NCI-H510A (cell line): Measurements from ENCODE around the gene SPRR2G.
"Not testable (repeated sequence)": the region's sequence is repeated elsewhere in the genome, so short reads cannot be mapped to it uniquely, and the experiment has no call there.

Experiments used
- DNase-seq: peaks from one replicate; lab custom pipeline; 2025; lab: John Stamatoyannopoulos, UW

The SPRR2G gene

DNA sequence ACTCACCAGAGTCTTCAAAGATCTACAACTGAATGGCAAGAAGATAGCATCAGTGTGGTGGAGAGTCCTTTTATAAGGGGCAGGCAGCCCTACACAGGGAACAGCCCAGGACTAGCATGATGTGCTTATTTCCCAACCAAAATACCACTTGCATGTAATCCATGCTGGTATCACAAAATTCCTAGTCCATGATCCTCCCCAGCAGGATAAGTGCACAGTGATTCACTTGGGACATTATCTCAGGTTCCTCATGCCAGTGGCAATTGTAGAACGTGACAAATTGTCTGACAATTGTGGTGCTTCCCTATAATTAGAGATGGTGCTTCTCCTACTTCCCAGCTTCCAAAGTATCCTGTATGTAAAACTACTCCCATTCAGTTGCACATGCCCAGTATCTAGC is at the start of gene SPRR2G:
Gene SPRR2G, minus strand, starts transcription at position 45 of the 400 bp plus-strand sequence. CDS start 780 bp downstream, outside the sequence.
- DNase-seq, result no peak

DNA sequence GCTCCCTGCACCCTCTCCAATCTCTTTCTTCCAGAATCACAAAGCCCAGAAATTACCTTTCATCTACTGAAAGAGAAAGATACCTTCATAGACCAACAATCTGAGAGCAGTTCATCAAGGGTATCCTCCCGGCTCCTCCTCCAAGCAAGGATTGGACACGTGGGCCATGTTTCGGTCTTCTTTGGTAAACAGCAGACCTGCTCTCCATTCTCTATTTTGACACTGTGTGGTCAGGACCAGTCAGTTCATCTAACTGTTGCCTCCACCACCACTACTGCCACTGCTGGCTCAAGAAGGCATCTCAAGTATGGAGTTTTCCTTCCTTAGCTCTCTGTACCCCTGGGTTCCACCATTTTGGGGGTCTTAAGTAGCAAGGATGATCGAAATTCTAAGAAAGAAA is 44.5 kb upstream of the SPRR2G start:
- DNase-seq, result no peak

DNA sequence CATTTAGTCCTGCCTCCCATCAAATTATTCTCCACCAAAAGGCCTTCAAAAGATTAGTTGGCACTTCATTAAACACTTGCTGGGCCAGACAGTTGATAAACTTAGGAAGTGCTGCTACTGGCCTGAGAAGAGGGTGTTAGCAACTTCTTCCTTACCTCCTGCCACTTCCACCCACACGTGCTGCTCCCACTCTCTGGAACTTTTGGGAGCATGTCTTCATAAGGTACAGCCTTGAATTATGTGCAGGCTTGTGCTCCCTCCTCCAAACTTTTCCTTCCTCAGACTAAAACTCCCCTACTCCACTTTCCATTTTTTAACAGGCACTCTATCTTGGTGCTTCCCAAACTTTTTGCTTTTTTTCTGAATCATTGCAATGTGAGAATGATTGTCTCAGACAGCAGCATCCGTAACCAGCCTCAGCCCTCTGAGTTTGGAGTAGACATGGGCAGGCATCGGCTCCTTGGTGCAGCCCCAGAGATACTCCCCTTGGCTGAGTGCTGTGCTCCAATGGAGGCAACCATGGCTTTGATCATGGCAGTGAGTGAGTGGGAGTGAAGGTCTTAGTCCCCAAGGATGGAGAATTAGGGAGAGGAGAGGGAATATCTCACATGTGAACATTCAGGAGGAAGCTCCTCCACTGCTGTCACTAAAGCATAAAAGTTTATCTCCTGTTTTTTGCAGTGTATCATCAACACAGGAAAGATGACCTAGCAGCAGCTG is 43.8 kb upstream of the SPRR2G start:
- no peak for DNase-seq

DNA sequence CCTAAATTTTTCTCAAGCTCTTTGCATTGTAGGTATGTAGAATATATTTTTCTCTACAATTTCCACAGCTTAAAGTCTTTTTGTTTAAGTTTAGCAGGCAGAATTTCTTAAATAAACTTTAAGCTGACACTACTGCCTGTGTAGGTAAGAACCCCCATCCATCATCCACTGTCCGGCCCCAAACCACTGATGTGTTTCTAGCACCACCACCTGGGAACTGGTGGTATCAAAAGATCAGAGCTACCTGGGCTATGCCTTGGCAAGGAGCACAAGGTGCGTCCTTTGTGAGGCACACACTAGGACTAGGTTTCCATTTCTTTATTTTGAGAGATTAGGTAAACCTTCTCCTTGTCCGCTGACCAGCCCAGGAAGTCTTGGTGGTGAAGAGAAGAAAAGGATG is 42.0 kb upstream of the SPRR2G start:
- DNase-seq, result no peak

DNA sequence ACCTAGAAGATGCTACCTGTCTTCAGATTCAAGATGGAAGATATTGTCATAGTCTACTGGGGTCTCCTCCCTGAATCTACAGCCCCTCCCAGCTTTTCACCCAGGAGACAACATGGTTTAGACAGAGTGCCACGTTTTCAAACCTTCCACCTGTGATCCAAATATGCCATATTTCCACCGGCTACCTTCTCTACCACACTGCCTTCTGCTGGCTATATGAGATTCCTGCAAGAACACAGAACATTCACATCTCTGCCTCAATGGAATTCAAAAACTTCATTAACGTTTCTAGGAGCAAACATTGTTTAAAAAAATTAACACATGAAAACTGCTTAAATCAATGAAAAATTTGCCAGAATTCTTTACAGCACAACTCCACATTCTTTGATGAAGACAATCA is 39.7 kb upstream of the SPRR2G start:
- DNase-seq, result no peak

DNA sequence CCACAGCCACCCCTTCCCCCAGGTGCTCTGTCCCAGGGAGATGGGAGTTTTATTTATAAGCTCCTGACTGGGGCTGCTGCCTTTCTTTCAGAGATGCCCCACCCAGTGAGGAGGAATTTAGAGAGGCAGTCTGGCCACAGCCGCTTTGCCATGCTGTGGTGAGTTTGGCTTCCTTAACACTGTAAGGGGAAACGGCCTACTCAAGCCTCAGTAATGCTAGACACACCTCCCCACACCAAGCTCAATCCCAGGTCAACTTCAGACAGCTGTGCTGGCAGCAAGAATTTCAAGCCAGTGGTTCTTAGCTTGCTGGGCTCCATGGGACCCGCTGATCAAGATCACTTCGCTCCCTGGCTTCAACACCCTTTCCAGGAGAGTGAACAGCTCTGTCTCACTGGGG is 37.6 kb upstream of the SPRR2G start:
- not testable (repeated sequence) for DNase-seq

DNA sequence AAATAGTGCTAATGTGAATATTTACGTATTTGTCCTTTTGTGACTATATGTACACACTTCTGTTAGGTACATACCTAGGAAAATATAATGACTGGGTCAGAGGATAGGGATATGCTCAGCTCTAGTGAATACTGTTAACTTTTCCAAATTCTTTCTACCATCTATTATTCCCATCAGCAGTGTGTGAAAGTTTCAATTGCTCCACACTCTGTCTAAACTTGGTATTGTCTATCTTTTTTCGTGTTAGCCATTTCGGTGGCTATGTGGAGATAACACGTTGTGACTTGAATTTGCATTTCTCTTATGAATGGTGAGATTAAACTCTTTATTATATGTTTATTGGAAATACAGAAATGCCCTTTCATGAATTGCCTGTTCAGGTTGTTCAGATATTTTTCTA is 29.9 kb upstream of the SPRR2G start:
- DNase-seq, result no peak

DNA sequence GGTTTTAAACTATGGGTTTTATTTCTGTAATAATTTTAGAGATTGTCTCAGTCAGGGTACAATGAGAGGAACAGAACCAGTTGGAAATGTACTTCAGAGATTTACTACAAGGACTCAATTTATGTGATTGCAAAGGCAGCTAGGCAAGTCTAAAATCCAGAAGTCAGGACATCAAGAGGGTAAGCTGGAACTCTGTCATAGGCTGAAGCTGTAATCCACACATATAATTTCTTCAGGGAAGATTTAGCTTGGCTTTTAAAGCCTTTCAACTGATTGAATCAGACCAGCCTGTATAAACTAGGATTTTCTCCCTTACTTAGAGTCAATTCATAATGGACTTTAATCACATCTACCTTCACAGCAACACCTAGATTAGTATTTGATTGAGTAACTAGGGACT is 28.2 kb upstream of the SPRR2G start:
- no peak for DNase-seq

DNA sequence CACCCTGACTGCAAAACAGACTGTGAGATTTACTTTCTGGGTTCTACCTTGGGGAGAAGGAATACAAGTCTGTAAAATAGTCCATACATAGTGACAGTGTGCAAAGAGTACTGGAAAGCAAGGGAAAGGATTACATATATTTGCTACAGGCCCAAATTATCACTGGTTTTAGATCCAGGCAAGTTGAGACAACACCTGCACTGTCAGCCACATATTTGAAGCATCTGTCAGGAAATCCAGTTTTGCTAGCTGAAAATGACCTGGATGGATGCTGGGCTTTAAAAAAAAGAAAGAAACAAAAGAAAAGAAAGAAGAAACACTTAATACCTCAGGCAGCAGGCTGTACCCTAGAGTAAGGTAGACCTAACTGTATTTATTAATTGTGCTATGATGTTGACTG is 23.9 kb upstream of the SPRR2G start:
- DNase-seq, result no peak

DNA sequence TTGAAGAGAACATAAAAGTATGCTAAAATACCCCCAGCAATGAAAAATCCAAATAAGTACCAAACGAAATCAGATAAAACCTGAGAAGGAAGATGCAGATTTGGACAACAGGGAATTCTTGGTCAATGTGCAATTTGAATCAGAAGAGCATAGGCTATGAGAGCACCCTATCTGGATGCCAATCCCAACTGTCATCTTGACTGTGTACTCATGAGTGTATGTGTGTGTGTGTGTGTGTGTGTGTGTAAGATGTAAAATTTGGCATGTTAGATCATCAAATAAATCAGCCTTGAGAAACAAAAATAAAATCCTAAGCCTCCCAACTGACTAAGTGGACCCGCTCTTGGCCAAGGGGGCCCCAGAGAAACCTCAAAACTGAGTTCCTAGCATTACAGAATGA is 18.0 kb upstream of the SPRR2G start:
- DNase-seq, result no peak

DNA sequence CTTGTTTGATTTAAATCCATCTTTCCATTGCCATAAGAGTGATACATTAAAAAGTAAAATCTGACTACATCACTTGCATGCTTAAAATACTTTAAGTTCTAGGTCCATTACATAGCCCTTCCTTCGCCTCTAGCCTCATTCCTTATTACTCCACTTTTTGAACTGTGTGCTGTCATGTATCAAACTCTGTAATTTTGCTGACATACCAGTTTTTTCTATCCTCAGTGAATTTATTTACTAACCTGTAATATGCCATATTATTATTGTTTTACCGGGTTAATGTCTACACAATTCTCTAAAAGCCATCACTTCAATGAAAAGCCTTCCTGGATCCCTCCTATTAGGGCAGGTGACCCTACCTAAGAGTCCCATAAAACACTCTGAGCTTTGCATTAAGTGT is 4.9 kb upstream of the SPRR2G start:
- no peak for DNase-seq

DNA sequence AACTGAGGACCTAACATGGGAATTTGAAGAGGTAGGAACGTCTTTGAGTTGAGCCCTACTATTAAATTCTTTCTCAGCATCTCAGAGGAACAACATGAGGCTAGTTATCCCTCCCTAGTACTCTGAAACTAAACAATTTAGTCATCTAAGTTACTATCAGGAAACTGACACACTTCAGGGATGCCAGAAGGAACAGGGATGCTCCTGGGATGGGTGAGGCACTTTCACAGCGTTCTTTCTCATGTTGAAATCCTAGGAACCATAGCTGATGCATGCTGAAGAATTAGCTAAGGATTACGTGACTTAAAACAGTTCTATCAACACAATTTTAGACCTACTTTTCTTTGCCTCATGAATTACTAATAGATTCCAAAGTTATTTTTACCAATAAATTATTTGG is 1.8 kb upstream of the SPRR2G start:
- DNase-seq, result no peak

DNA sequence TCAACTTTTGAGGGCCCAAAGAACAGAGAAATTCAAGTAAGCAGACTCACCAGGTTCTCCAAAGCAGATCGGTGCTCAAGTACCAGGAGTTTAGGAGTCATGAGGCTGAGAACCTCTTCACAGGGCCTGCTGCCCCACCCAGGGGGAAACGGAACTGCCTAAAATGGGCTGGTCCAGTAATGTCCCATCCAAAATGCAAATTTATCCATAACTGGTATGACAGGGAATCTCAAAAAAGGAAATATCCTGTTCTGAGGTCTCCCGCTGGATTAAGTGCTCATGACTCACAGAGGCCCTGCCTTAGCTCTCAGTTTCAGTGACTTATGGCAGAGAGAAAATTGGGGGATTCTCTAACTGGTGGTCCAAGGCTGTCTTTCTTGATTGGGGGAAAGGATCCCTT is 9.3 kb downstream of the SPRR2G start:
- DNase-seq, result no peak

DNA sequence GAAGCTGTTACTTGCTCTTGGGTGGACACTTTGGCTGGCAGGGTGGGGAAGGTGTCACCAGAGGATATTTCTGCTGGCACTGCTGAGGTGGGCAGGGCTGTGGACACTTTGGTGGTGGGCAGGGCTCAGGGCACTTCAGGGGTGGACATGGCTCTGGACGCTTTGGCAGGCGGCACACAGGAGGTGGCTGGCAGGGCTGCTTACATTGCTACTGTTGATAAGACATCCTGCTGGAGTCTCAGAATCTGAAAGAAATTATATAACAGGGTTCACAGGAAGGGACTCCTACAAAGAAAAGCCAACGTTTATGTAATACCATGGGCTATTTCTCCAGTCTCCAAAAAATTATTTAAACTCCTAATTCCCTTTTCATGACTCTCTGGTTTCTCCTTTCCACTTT is 10.2 kb downstream of the SPRR2G start:
- no peak for DNase-seq

DNA sequence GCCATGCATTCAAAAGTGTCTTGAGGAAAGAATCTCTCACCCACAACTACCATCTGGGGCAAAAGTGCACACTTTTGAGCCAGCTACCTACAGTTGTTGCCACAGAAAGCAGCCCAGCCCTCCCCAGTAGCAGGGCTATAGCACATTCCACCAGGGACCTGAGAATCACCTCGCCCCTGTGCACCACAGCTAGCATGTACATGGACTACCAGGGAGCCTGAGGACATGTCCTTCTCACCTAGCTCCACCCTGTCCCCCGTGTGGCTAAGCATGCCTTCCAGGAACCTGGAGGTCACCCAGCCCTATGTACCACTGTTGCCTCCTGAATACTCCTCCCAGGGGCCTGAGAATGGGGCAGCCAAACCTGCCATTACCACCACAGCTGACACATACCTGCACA is 16.9 kb downstream of the SPRR2G start:
- DNase-seq, result no peak

DNA sequence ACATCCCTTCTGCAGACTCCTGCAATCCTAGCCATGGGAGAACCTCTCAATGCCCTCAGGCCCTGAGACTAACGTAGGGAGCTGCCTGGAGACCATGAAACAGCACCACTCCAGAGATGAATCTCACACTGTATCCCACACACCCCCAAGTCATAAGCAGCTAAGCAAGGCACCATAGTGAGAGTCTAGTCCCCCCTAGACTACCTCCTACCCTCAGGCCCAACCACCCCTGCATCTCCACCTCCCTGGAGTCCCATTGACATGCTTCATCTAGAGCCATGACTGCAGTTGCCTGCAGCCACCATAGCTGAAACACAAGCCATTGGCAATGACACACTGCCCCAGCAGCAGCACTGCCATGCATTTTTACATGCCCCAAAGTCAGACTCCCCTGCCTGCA is 17.4 kb downstream of the SPRR2G start:
- DNase-seq, result no peak

DNA sequence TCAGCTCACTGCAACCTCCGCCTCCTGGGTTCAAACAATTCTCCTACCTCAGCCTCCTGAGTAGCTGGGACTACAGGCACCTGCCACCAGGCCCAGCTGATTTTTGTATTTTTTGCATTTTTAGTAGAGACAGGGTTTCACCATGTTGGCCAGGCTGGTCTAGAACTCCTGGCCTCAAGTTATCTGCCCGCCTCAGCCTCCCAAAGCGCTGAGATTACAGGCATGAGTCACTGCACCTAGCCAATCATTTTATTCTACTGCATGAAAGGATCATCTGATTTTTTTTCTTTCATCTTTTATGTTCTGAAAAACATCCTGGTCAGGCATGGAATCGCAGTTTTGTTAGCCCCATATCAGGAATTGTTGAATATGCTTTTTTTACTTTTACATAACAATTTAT is 22.0 kb downstream of the SPRR2G start:
- DNase-seq, result not testable (repeated sequence)

DNA sequence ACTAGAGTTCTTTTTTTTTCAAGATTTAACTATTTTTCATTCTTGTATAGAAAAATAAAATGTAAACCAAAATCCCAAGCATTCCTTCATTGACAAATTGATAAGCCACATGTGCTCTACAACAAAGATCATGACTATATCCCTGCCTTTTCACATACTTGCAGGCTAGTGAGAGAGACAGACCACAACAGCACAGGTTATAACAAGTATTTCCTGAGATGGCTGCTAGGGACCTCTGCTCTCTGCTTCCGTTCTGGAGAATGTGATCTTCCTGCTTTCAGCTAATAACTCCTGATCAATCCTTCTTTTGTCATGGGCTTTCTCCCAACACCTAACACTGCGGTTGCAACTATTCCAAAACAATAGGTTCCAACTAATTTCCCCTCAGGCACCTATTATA is 23.4 kb downstream of the SPRR2G start:
- no peak for DNase-seq

DNA sequence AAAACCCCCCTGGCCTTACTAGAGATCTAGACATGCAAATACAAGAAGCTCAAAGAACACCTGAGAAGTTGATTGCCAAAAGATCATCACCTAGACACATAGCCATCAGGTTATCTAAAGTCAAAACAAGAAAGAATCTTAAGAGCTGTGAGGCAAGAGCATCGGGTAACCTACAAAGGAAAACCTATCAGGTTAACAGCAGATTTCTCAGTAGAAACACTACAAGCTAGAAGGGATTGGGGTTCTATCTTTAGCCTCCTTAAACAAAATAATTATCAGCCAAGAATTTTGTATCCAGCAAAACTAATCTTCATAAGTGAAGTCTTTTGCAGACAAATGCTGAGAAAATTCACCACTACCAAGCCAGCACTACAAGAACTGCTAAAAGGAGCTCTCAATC is 25.2 kb downstream of the SPRR2G start:
- DNase-seq, result no peak

DNA sequence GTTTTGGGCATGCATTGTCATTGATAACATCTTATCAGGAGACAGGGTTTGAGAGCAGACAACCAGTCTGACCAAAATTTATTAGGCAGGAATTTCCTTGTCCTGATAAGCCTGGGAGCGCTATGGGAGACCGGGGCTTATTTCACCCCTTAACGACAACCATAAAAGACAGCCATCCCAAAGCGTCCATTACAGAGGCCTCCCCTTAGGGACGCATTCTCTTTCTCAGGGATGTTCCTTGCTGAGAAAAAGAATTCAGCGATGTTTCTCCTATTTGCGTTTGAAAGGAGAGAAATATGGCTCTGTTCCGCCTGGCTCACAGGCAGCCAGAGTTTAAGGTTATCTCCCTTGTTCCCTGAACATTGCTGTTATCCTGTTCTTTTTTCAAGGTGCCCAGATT is 26.9 kb downstream of the SPRR2G start:
- not testable (repeated sequence) for DNase-seq

DNA sequence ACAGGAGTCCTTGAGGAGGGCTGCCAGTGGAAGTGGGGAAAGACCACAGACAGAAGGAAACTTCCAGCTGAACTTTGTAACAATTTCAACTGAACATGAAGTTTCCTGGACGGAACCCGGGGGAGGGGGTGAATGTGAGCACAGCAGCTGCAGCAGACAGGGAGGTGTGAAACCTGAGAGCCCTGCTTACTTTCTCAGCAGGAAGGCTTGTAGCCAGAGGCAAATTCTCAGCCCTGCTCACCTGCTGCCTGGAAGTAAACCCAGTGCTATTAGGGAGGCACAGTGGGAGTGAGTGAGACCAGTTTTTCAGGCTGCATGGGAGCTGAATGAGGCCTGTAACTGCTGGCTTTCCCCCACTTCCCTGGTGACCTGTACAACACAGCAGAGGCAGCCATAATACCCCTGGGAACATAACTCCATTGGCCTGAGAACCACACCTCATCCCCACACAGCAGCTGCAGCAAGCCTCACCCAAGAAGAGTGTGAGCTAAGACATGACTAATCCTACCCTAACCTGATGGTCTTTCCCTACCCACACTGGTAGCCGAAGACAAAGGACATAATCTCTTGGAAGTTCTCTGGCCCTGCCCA is 27.8 kb downstream of the SPRR2G start:
- peak; percentile 39 for DNase-seq

DNA sequence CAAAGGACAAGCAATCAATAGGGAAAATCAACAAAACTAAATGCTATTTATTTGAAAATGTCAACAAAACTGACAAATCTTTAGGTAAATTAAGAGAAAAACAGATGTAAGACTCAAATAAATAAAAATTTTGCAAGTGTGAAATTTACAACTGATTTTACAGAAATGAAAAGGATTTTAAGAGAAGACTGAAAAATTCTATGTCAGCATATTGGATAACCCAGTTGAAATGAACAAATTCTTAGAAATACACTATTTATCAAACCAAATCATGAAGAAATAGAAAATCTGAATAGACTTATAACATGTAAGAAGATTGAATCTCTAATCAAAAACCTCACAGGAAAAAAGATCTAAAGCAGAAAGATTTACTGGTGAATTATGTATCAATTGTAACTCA is 29.7 kb downstream of the SPRR2G start:
- no peak for DNase-seq

DNA sequence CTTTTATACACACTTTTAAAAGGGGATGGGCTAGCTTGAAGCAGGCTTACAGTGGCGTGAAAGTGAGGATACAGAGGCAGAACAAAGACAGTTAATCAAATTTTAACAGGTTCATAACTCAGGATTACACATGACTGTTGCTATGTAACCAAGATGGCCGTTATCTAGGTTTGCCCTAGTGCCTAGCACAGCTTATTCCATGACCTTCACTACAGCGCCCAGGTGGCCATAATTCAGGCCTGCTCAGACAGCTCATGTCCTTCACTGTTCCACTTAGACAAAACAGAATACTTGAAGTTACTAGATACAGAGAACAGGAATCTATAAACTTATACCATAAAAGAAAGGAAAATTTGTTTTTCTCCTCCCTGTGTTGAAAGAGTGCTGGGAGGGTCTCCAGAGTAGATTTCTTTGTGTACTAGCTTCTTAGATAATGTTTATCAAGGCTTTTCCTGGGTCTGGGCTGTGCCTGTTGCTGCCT is 31.2 kb downstream of the SPRR2G start:
- no peak for DNase-seq

DNA sequence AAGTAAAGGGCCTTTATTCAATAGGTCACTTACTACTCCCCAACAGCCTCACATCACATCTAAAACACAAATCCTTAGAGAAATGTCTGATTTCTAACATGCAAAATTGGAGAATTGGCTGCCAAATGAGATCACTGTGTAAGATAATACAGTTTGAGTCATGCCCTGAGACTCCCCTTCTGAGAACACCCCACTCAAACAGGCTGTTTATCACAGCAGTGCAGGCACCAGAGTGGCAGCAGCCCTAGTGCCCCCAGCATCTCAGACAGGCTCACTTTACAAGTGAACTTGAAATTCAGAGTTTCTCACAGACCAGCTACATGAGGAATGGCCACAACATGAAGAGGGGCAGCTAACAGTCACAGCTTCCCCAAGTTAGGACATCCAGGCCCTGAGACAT is 35.4 kb downstream of the SPRR2G start:
- not testable (repeated sequence) for DNase-seq
